GM12878 (cell line): ENCODE results near the gene ATP2B1. TPM values are rescaled to one million over a fixed set of nuclear protein-coding genes. Genes with fewer than 3 reads are reported as not detected.

ENCODE experiments used
- ATAC-seq: fragments of 200-7000 bp; cut with Tn5 transposase; 3 replicates; pipeline ENCODE4 v1.9.1; 2020; ENCODE audit warnings: mild to moderate bottlenecking, moderate library complexity
- BruUV-seq: library from RNA; stranded (reverse); fragments of 400-500 nt; replicated peaks from 2 replicates; lab custom pipeline; 2021; lab: Mats Ljungman, UMichigan
- CTCF ChIA-PET: fragments of 300-600 bp; sonication (Branson Sonifier 250); formaldehyde crosslinking; extraction: SDS; loops from one replicate; lab custom pipeline; 2021; ENCODE audit warnings: inconsistent platforms; lab: Yijun Ruan, JAX
- POLR2A ChIA-PET: fragments of 350-600 bp; formaldehyde crosslinking; extraction: SDS; loops from one replicate; lab custom pipeline; 2021; ENCODE audit warnings: inconsistent platforms; lab: Charles Lee
- RAD21 ChIA-PET: fragments of 300-600 bp; sonication (Branson Sonifier 250); formaldehyde crosslinking; loops from one replicate; lab custom pipeline; 2023; ENCODE audit warnings: antibody characterized with exemption; ENCODE audit not compliant: unreplicated experiment; lab: Charles Lee
- SMC1A ChIA-PET: fragments of 300-600 bp; sonication (Branson Sonifier 250); formaldehyde crosslinking; loops from one replicate; lab custom pipeline; 2023; ENCODE audit not compliant: unreplicated experiment, uncharacterized antibody; lab: Charles Lee
- DNase-seq: peaks from one replicate; pipeline ENCODE4 v3.0.0-alpha.2; 2011; ENCODE audit warnings: low read depth, low spot score
- FAIRE-seq: peaks from 3 replicates; lab custom pipeline; 2011; peaks lifted over from hg19 to GRCh38; lab: Jason Lieb, UNC
- H2AFZ ChIP-seq: 2 replicates; pipeline ENCODE4 v1.6.0; 2011; ENCODE audit warnings: low read depth, low read length, control low read depth; ENCODE audit not compliant: control insufficient read depth
- H3K27ac ChIP-seq: 2 replicates; pipeline ENCODE4 v1.5.1; 2011; ENCODE audit warnings: control low read depth; ENCODE audit not compliant: control insufficient read depth, insufficient read depth
- H3K27me3 ChIP-seq, 2 experiments: replicated peaks in 1 of 2; 2 replicates each; pipeline versions ENCODE4 v1.6.0 to v1.6.1; 2011; ENCODE audit warnings: low read length in 1 of 2; ENCODE audit not compliant: control insufficient read depth in 2 of 2, insufficient read depth in 2 of 2
- H3K36me3 ChIP-seq, 2 experiments: 2 replicates each; pipeline ENCODE4 v1.5.1; 2011; ENCODE audit warnings: low read length in 1 of 2; ENCODE audit not compliant: control insufficient read depth in 2 of 2, insufficient read depth in 2 of 2
- H3K4me1 ChIP-seq: 2 replicates; pipeline ENCODE4 v1.6.1; 2011; ENCODE audit warnings: mild to moderate bottlenecking, low read length, moderate library complexity, mixed read lengths; ENCODE audit not compliant: control insufficient read depth, insufficient read depth
- H3K4me2 ChIP-seq: 2 replicates; pipeline ENCODE4 v1.6.0; 2011; ENCODE audit warnings: control low read depth; ENCODE audit not compliant: control insufficient read depth, insufficient read depth
- H3K4me3 ChIP-seq: fragments of 200-600 bp; sonication (generic); 2 replicates; pipeline ENCODE4 v1.5.1; 2016
- H3K79me2 ChIP-seq: 2 replicates; pipeline ENCODE4 v1.6.0; 2011; ENCODE audit warnings: low read length; ENCODE audit not compliant: control insufficient read depth, insufficient read depth
- H3K9ac ChIP-seq: 2 replicates; pipeline ENCODE4 v1.8.0; 2011; ENCODE audit warnings: low read length, control low read depth, mixed read lengths; ENCODE audit not compliant: control insufficient read depth, insufficient read depth
- H3K9me3 ChIP-seq: replicated peaks from 3 replicates; pipeline ENCODE4 v1.5.1; 2011; ENCODE audit warnings: mild to moderate bottlenecking, low read length; ENCODE audit not compliant: control insufficient read depth, insufficient read depth
- H4K20me1 ChIP-seq: 2 replicates; pipeline ENCODE4 v1.6.0; 2011; ENCODE audit not compliant: control insufficient read depth, insufficient read depth
- ASH2L ChIP-seq: fragments of 300-600, 200-600 bp; sonication (generic); IDR thresholded peaks from 2 replicates; pipeline ENCODE4 v1.6.1; 2017; ENCODE audit warnings: low read depth, mild to moderate bottlenecking, borderline replicate concordance
- ATF3 ChIP-seq: IDR thresholded peaks from 2 replicates; pipeline ENCODE4 v1.6.1; 2011; ENCODE audit warnings: low read depth, mild to moderate bottlenecking, low read length, moderate library complexity, borderline replicate concordance; ENCODE audit errors: extremely low read depth
- GABPA ChIP-seq: IDR thresholded peaks from 2 replicates; pipeline ENCODE4 v1.6.1; 2014; ENCODE audit warnings: antibody characterized with exemption, low read depth, mild to moderate bottlenecking, inconsistent platforms
- HDAC2 ChIP-seq: fragments of 200-600 bp; sonication (generic); IDR thresholded peaks from 2 replicates; pipeline ENCODE4 v1.6.1; 2017
- IKZF2 ChIP-seq, 2 experiments: fragments of 450-650 bp; IDR thresholded peaks; 2 replicates each; pipeline ENCODE4 v1.6.1; 2017; ENCODE audit warnings: mild to moderate bottlenecking in 2 of 2, moderate library complexity in 2 of 2
- MEF2A ChIP-seq: IDR thresholded peaks from 2 replicates; pipeline ENCODE4 v1.6.1; 2011; ENCODE audit warnings: low read depth, mild to moderate bottlenecking, low read length, moderate library complexity; ENCODE audit not compliant: insufficient read depth
- SUZ12 ChIP-seq: fragments of 200-600 bp; sonication (generic); IDR thresholded peaks from one replicate; pipeline ENCODE4 v1.6.1; 2018; ENCODE audit warnings: antibody characterized with exemption, mild to moderate bottlenecking; ENCODE audit not compliant: unreplicated experiment
- USF2 ChIP-seq: IDR thresholded peaks from 2 replicates; pipeline ENCODE4 v1.6.1; 2011; ENCODE audit warnings: low read depth, low read length, improper control_type of control experiment, borderline replicate concordance
- WGBS: methylation state at CpG from one replicate; pipeline ENCODE4 v1.1.6; 2016; ENCODE audit warnings: low lambda C conversion rate; ENCODE audit not compliant: insufficient replicate concordance, insufficient coverage; ENCODE audit errors: missing lambda C conversion rate; 5-methylcytosine and 5-hydroxymethylcytosine counted together
- in situ Hi-C: fragments of 300-500 bp; cut with MboI; formaldehyde crosslinking; loops from 9 replicates; pipeline ENCODE4 v1.14.3; 2018; ENCODE audit warnings: mixed read lengths
- intact Hi-C: fragments of 100-400 bp; cut with micrococcal nuclease; formaldehyde crosslinking; loops from one replicate; pipeline ENCODE4 v1.14.2; 2022; ENCODE audit not compliant: unreplicated experiment
- polyA plus RNA-seq, 11 experiments: library from polyadenylated mRNA; depleted of rRNA in 4 of 11; unstranded in 6 of 11; stranded (reverse) in 5 of 11; fragments of >200 nt; fragmentation: Nextera tagmentation in 4 of 11; fragmentation: Illumina TruSeq in 1 of 11; extraction: Ambion mirVana in 4 of 11; extraction: Trizol in 1 of 11; gene quantifications; 1 replicate in 1 of 11; 2 replicates in 10 of 11; pipeline versions ENCODE4 v1.2.1 to v1.2.3, GENCODE V29; 2011 to 2016; ENCODE audit warnings: inconsistent platforms in 2 of 11, missing spikeins in 2 of 11, low read depth in 1 of 11
- total RNA-seq, 4 experiments: library from RNA; depleted of rRNA in 3 of 4; stranded (reverse); fragments of >200 nt in 3 of 4; fragmentation: Illumina TruSeq in 1 of 4; extraction: Trizol in 1 of 4; gene quantifications; 2 replicates each; pipeline versions ENCODE4 v1.2.1 to v1.2.3, GENCODE V29; 2013 to 2021

ATP2B1 gene
- total and polyA plus RNA-seq, 10 of the 15 experiments (the other 5 are each of a cell fraction or from before 2014, with no cell fraction given), result 15.9 to 67.8 (median 48.5) TPM

GRCh38 chr12:89692439-89692838 lies 16.2 kb downstream of the ATP2B1 start:
- Histone ChIP-seq H3K27me3 (no peaks in the 10 kb centered on the region), H3K4me1 (peaks cover 9% of the 10 kb centered on the region), H3K9me3 (no peaks in the 10 kb centered on the region; the same call in 1 of the 3 replicates), H3K27ac (no peak overlapping the region), H2AFZ (no peak overlapping the region), H3K36me3 (no peaks in the 10 kb centered on the region), H4K20me1 (no peaks in the 10 kb centered on the region), H3K9ac (no peak overlapping the region), H3K79me2 (peaks cover 94% of the 10 kb centered on the region), H3K4me2 (no peak overlapping the region), H3K4me3 (no peak overlapping the region)
- FAIRE-seq (no peak), DNase-seq (no peak), ATAC-seq (no peak)
- CTCF ChIA-PET, result interaction anchor here (1.0 to 1.2 kb wide), 2 partner anchors 14 to 68 kb away, joined by 3 read pairs; no protein-coding TSS in a partner anchor
- BruUV-seq, result no TSS peak
- RAD21 ChIA-PET, result interaction anchor here (0.6 to 1.2 kb wide), 4 partner anchors 10 to 148 kb away, joined by 3 to 5 read pairs (median 3); no protein-coding TSS in a partner anchor
- intact Hi-C loops (no loop called here), in situ Hi-C loops (no loop called here)
- POLR2A ChIA-PET, result interaction anchor here (0.6 kb wide), 1 partner anchor 28 kb away, joined by 3 read pairs; no protein-coding TSS in a partner anchor
- SMC1A ChIA-PET, result interaction anchor here (0.7 to 2.3 kb wide), 5 partner anchors 13 to 33 kb away, joined by 3 to 12 read pairs (median 6); no protein-coding TSS in a partner anchor
- no peak for TF ChIP-seq HDAC2
- TF ChIP-seq SUZ12, result no peak
- TF ChIP-seq ATF3, result no peak
- no peak for TF ChIP-seq GABPA
- TF ChIP-seq MEF2A, result no peak
- TF ChIP-seq USF2, result no peak
- TF ChIP-seq IKZF2 (IDR thresholded peaks at IDR 0.05), result no peak
- no peak for TF ChIP-seq ASH2L
- WGBS, result 0% methylated on average over 1 of the region's 1 CpG
